Gastrocnemius medialis (tissue), 4 donors: Measurements from ENCODE around the gene OLFML2B. TPM values are rescaled to one million over a fixed set of nuclear protein-coding genes. Genes with fewer than 3 reads are reported as not detected.

Experiments used
- ATAC-seq, 2 donors: fragments of 150-250 bp; one replicate each; pipeline ENCODE4 v1.9.1; 2016
- DNase-seq, 2 donors: peaks; one replicate each; pipeline ENCODE4 v3.0.0-alpha.2; 2019
- H3K27ac ChIP-seq, 4 donors: fragments of 200-600 bp; sonication (generic); 1 replicate in 1 of 4; 2 replicates in 3 of 4; pipeline ENCODE4 v1.5.1; 2016 to 2018; ENCODE audit warnings: mild to moderate bottlenecking in 2 of 4, moderate library complexity in 1 of 4
- H3K27me3 ChIP-seq, 3 donors: fragments of 200-600 bp; sonication (generic) in 2 of 3; 1 replicate in 1 of 3; 2 replicates in 2 of 3; pipeline versions ENCODE4 v1.5.1 to v1.6.0; 2016 to 2019; ENCODE audit warnings: mild to moderate bottlenecking in 1 of 3, moderate library complexity in 1 of 3
- H3K36me3 ChIP-seq, 2 donors: fragments of 200-600 bp; sonication (generic) in 1 of 2; one replicate each; pipeline ENCODE4 v1.5.1; 2017 to 2018
- H3K4me1 ChIP-seq, 2 donors: fragments of 200-600 bp; sonication (generic) in 1 of 2; one replicate each; pipeline ENCODE4 v1.5.1; 2016 to 2017; ENCODE audit warnings: mild to moderate bottlenecking in 2 of 2
- H3K4me3 ChIP-seq, 4 donors: fragments of 200-600 bp; sonication (generic) in 3 of 4; 1 replicate in 1 of 4; 2 replicates in 3 of 4; pipeline ENCODE4 v1.5.1; 2016 to 2019; ENCODE audit warnings: mild to moderate bottlenecking in 2 of 4
- H3K9me3 ChIP-seq, 3 donors: fragments of 200-600 bp; sonication (generic) in 2 of 3; 1 replicate in 1 of 3; 2 replicates in 2 of 3; pipeline ENCODE4 v1.5.1; 2016 to 2019
- CTCF ChIP-seq, 5 experiments: fragments of 450-650 bp in 3 of 5; fragments of 200-600 bp in 2 of 5; sonication (generic) in 2 of 5; IDR thresholded peaks in 4 of 5; conservative IDR thresholded peaks in 1 of 5; 1 replicate in 4 of 5; 2 replicates in 1 of 5; pipeline ENCODE4 v1.5.1; 2016 to 2019; ENCODE audit warnings: antibody characterized with exemption in 5 of 5, mild to moderate bottlenecking in 3 of 5, moderate library complexity in 3 of 5
- POLR2A ChIP-seq, 2 donors: fragments of 450-650 bp; IDR thresholded peaks; one replicate each; pipeline ENCODE4 v1.6.1; 2017; ENCODE audit warnings: antibody characterized with exemption in 2 of 2, mild to moderate bottlenecking in 2 of 2, moderate library complexity in 2 of 2
- in situ Hi-C, 4 donors: fragments of 200-750 bp; cut with MboI; loops; one replicate each; pipeline versions ENCODE4 v1.15.0 to v1.8.0; 2017; ENCODE audit warnings: low sequenced_read_pairs in 4 of 4
- intact Hi-C: fragments of 100-400 bp; cut with DNase I; formaldehyde crosslinking; loops from one replicate; pipeline ENCODE4 v1.15.1; 2023; ENCODE audit warnings: low total_unique reads
- total RNA-seq, 4 donors: library from RNA; depleted of rRNA; stranded (reverse); fragments of >200 nt; gene quantifications; one replicate each; pipeline versions ENCODE4 v1.1.0 to v1.2.3, GENCODE V29; 2016

Gene OLFML2B
- total RNA-seq, 4 donors from 2014 or later = 0.68 to 6.6 (median 2.7) TPM

GRCh38 chr1:162007466-162007865 is 16.2 kb downstream of the OLFML2B start:
- no peaks in the 10 kb centered on the region for H3K9me3 ChIP-seq
- no peak for DNase-seq
- intact Hi-C loops (no loop called here), in situ Hi-C loops (no loop called here)
- ATAC-seq = no peak
- H3K4me3 ChIP-seq = no peak overlapping the region
- peaks cover 0 to 2% (median 0%) of the 10 kb centered on the region in 3 donors for H3K27me3 ChIP-seq
- H3K4me1 ChIP-seq = peaks cover 18 to 30% of the 10 kb centered on the region in 2 donors
- H3K27ac ChIP-seq = no peak overlapping the region
- H3K36me3 ChIP-seq = no peaks in the 10 kb centered on the region
- TF ChIP-seq POLR2A (IDR thresholded peaks at IDR 0.05) = no peak
- TF ChIP-seq CTCF (IDR thresholded peaks at IDR 0.05 in 4 of 5, conservative IDR thresholded peaks at IDR 0.05 in 1 of 5) = no peak

DNA sequence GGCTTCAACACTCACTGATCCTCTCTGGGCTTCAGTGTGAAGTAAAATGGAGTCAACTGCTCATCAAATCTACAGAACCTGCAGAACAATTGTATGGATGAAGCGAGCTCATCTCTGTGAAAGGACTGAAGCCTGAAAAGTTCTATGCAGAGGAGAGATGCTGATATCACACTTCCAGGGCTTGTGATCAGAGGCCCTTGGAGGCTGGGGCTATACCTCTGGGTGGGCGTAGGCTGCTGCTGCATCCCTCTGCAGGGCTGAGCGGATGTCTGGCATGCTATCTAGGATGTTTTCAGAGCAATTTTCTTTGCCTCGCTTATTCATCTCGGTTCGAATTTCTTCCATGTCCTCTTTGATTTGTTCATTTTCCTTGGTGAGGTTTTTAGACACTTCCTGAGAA is 17.6 kb downstream of the OLFML2B start:
- no peaks in the 10 kb centered on the region for H3K9me3 ChIP-seq
- no peaks in the 10 kb centered on the region for H3K36me3 ChIP-seq
- H3K27me3 ChIP-seq = peaks cover 0 to 2% (median 0%) of the 10 kb centered on the region in 3 donors
- in situ Hi-C loops = no loop called here
- ATAC-seq (no peak), DNase-seq (no peak)
- intact Hi-C loops = no loop called here
- TF ChIP-seq CTCF (IDR thresholded peaks at IDR 0.05 in 4 of 5, conservative IDR thresholded peaks at IDR 0.05 in 1 of 5) (no peak), POLR2A (IDR thresholded peaks at IDR 0.05) (no peak)
- no peak overlapping the region for H3K4me3 ChIP-seq
- no peak overlapping the region for H3K27ac ChIP-seq
- H3K4me1 ChIP-seq = peaks cover 18 to 30% of the 10 kb centered on the region in 2 donors

- Histone ChIP-seq H3K9me3 (no peaks in the 10 kb centered on the region), H3K27me3 (peaks cover 0 to 2% (median 0%) of the 10 kb centered on the region in 3 donors), H3K27ac (peak overlapping the region; percentile 32 to 72 (median 56)), H3K4me1 (peaks cover 12 to 17% of the 10 kb centered on the region in 2 donors), H3K4me3 (no peak overlapping the region), H3K36me3 (no peaks in the 10 kb centered on the region)
- intact Hi-C loops (loop anchor here (5.0 kb wide), 1 partner anchor 42 kb away; no protein-coding TSS in a partner anchor), in situ Hi-C loops (no loop called here)
- TF ChIP-seq CTCF (IDR thresholded peaks at IDR 0.05 in 4 of 5, conservative IDR thresholded peaks at IDR 0.05 in 1 of 5) (no peak), POLR2A (IDR thresholded peaks at IDR 0.05) (no peak)
- ATAC-seq = no peak
- no peak for DNase-seq
These were observed 19.2 kb downstream of the OLFML2B start for GRCh38 chr1:162004441-162004950.

DNA sequence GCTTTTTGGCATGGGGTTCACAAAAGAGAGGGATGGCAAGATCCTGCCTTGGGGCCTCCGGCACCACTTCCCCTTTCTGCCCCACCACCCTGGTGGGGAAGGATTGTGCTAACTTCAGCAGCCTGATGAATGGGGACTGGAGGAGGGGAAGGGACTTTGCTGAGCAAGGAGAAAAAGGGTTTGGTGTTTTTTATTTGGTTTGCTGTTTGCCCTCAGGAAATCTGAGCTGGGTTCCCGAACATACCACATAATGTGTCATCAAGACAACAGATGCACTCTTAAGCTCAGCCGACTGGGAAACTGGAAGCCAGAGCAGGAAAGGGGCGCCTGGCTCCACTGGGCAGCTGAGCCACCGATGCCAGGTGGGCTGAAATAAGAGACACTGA is 19.8 kb downstream of the OLFML2B start:
- intact Hi-C loops (loop anchor here (5.0 kb wide), 1 partner anchor 42 kb away; no protein-coding TSS in a partner anchor), in situ Hi-C loops (no loop called here)
- Histone ChIP-seq H3K27ac (peak overlapping the region; percentile 61 to 72 (median 65)), H3K36me3 (no peaks in the 10 kb centered on the region), H3K27me3 (peaks cover 0 to 2% (median 0%) of the 10 kb centered on the region in 3 donors), H3K9me3 (no peaks in the 10 kb centered on the region), H3K4me3 (peak overlapping the region; percentile 17 to 33 (median 26)), H3K4me1 (peaks cover 12 to 14% of the 10 kb centered on the region in 2 donors)
- TF ChIP-seq CTCF (IDR thresholded peaks at IDR 0.05 in 4 of 5, conservative IDR thresholded peaks at IDR 0.05 in 1 of 5) (no peak), POLR2A (IDR thresholded peaks at IDR 0.05) (peak in 1 of 2 donors; percentile 21)
- DNase-seq (peak in 1 of 2 donors; percentile 38), ATAC-seq (peak; percentile 50 to 55)
